Keratinocyte (primary cell): Measurements from ENCODE around the gene CACNB3.

Experiments
- EZH2 ChIP-seq: IDR thresholded peaks from one replicate; pipeline ENCODE4 v1.6.1; 2012; ENCODE audit warnings: inconsistent platforms, mild to moderate bottlenecking, low read length, moderate library complexity
- TF ChIP-seq, protein P1 (sequence below), 3 experiments: IDR thresholded peaks in 1 of 3; conservative IDR thresholded peaks in 1 of 3; optimal IDR thresholded peaks in 1 of 3; 2 replicates in 2 of 3; 3 replicates in 1 of 3; pipeline versions ENCODE3 to v1.5.1; 2011; ENCODE audit warnings: low read length in 3 of 3, mild to moderate bottlenecking in 3 of 3, moderate library complexity in 2 of 3, control low read depth in 1 of 3, inconsistent platforms in 1 of 3; ENCODE audit not compliant: insufficient read depth in 2 of 3; ENCODE audit errors: extremely low read depth in 1 of 3

GRCh38 chr12:48828841-48829575, 10.7 kb downstream of the CACNB3 start:
- TF ChIP-seq, protein P1, sequence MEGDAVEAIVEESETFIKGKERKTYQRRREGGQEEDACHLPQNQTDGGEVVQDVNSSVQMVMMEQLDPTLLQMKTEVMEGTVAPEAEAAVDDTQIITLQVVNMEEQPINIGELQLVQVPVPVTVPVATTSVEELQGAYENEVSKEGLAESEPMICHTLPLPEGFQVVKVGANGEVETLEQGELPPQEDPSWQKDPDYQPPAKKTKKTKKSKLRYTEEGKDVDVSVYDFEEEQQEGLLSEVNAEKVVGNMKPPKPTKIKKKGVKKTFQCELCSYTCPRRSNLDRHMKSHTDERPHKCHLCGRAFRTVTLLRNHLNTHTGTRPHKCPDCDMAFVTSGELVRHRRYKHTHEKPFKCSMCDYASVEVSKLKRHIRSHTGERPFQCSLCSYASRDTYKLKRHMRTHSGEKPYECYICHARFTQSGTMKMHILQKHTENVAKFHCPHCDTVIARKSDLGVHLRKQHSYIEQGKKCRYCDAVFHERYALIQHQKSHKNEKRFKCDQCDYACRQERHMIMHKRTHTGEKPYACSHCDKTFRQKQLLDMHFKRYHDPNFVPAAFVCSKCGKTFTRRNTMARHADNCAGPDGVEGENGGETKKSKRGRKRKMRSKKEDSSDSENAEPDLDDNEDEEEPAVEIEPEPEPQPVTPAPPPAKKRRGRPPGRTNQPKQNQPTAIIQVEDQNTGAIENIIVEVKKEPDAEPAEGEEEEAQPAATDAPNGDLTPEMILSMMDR (optimal IDR thresholded peaks at IDR 0.05 in 1 of 3, IDR thresholded peaks at IDR 0.05 in 1 of 3, conservative IDR thresholded peaks at IDR 0.05 in 1 of 3; ENCODE audit: extremely low read depth in 1 of 3, insufficient read depth in 2 of 3, low read length in 3 of 3) = no peak
- TF ChIP-seq EZH2 = no peak
